ENCODE measurements around the gene EXD3. TPM values are rescaled to one million over a fixed set of nuclear protein-coding genes. Genes with fewer than 3 reads are reported as not detected.

EXD3 gene
- total and polyA plus RNA-seq, 2 donors (not counting 1 experiment from before 2014, with no cell fraction given): 2.6 to 13.0 TPM

DNA sequence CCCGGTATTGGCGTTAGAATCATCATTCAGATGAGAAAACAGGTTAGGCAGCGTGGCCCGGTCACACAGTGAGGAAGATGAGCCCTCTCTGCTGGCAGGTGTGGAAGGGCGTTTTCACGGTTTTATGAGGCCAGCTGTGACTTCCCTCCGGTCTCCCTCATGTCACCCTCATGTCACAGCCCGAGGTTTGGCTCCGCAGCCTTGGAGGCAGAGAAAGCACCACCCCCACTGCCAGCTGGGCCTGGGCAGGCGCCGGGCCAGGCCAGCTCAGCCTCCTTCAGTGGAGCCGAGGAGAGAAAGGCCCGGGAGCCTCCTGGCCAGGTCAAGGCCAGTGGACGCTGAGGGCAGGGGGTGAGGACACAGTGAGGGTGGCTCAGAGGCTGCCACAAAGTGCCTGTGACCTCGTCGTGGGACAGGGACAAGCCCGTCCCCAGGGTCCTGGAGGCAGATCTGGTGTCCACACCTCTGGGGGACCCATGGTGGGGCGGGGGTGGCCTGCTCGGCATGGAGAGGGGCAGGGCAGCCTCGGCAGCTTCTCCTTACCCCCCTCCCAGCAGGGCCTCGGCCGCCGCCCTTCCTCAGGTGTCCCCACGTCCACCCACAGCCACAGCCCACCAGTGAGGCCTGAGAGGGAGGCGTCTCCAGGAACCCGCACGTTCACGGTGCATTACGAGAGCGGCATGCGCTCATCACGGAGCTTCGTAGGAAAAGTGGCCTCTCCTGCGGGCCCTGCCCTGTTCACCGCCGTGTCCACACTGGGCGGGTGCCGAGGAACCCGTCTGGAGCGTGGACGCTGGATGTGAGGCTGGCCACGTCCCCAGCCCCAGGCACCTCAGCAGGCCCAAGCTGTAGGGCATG lies 32.2 kb downstream of the EXD3 start:
- H3K9me3 ChIP-seq (ENCODE audit: control insufficient read depth, insufficient read depth, low read depth, low read length): no peaks in the 10 kb centered on the region
- H4K20me1 ChIP-seq (ENCODE audit: control insufficient read depth, extremely low read depth, insufficient read depth, low read length): no peaks in the 10 kb centered on the region
- no peak overlapping the region for H3K4me2 ChIP-seq (ENCODE audit: extremely low read depth, insufficient read depth, low read length)
- H3K27me3 ChIP-seq (ENCODE audit: control insufficient read depth, insufficient read depth, low read length): no peaks in the 10 kb centered on the region
- no peaks in the 10 kb centered on the region for H3K36me3 ChIP-seq (ENCODE audit: control insufficient read depth, insufficient read depth, low read length)
- no peak overlapping the region for H3K4me3 ChIP-seq (replicated peaks in 1 of 4; ENCODE audit: control extremely low read depth in 1 of 4, insufficient read depth in 1 of 4, low read depth in 3 of 4, low read length in 4 of 4)
- no peaks in the 10 kb centered on the region for H3K79me2 ChIP-seq (ENCODE audit: control insufficient read depth, insufficient read depth, low read length)
- DNase-seq (ENCODE audit: low read depth in 2 of 2): no peak
- H3K27ac ChIP-seq (ENCODE audit: insufficient read depth, low read length): no peak overlapping the region
- no peaks in the 10 kb centered on the region for H3K4me1 ChIP-seq (ENCODE audit: control insufficient read depth, extremely low read depth, insufficient read depth, low read length)
- no peak for TF ChIP-seq EZH2 (IDR thresholded peaks at IDR 0.05; ENCODE audit: low read length, missing control alignments)
- TF ChIP-seq CTCF (conservative IDR thresholded peaks at IDR 0.05 in 1 of 2, IDR thresholded peaks at IDR 0.05 in 1 of 2; ENCODE audit: low read depth in 1 of 2, low read length in 2 of 2): no peak
- H2AFZ ChIP-seq (ENCODE audit: low read length): no peak overlapping the region
- no peak overlapping the region for H3K9ac ChIP-seq (ENCODE audit: insufficient read depth, low read length)

DNA sequence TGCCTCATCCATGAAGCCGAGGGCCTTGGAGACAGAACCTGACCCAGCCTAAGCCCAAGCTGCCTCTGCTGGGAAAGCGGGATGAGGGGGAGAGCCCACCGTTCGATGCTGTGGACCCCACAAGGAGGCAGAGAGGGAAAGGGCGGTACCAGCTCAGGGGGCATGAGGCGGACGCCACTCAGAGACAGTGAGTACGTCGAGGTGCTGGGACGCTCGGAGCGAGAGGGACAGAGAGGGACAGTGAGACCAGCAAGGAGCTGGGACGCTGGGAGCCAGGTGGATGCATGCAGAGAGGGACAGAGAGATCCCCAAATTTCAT lies 33.6 kb downstream of the EXD3 start:
- Histone ChIP-seq H3K79me2 (ENCODE audit: control insufficient read depth, insufficient read depth, low read length) (no peaks in the 10 kb centered on the region), H3K27ac (ENCODE audit: insufficient read depth, low read length) (no peak overlapping the region), H4K20me1 (ENCODE audit: control insufficient read depth, extremely low read depth, insufficient read depth, low read length) (no peaks in the 10 kb centered on the region), H2AFZ (ENCODE audit: low read length) (no peak overlapping the region), H3K36me3 (ENCODE audit: control insufficient read depth, insufficient read depth, low read length) (no peaks in the 10 kb centered on the region), H3K4me2 (ENCODE audit: extremely low read depth, insufficient read depth, low read length) (no peak overlapping the region), H3K9me3 (ENCODE audit: control insufficient read depth, insufficient read depth, low read depth, low read length) (no peaks in the 10 kb centered on the region), H3K4me3 (replicated peaks in 1 of 4; ENCODE audit: control extremely low read depth in 1 of 4, insufficient read depth in 1 of 4, low read depth in 3 of 4, low read length in 4 of 4) (no peak overlapping the region), H3K9ac (ENCODE audit: insufficient read depth, low read length) (no peak overlapping the region), H3K4me1 (ENCODE audit: control insufficient read depth, extremely low read depth, insufficient read depth, low read length) (no peaks in the 10 kb centered on the region), H3K27me3 (ENCODE audit: control insufficient read depth, insufficient read depth, low read length) (no peaks in the 10 kb centered on the region)
- TF ChIP-seq CTCF (conservative IDR thresholded peaks at IDR 0.05 in 1 of 2, IDR thresholded peaks at IDR 0.05 in 1 of 2; ENCODE audit: low read depth in 1 of 2, low read length in 2 of 2): no peak
- no peak for TF ChIP-seq EZH2 (IDR thresholded peaks at IDR 0.05; ENCODE audit: low read length, missing control alignments)
- DNase-seq (ENCODE audit: low read depth in 2 of 2): no peak

- H4K20me1 ChIP-seq (ENCODE audit: control insufficient read depth, extremely low read depth, insufficient read depth, low read length): no peaks in the 10 kb centered on the region
- DNase-seq (ENCODE audit: low read depth in 2 of 2): no peak
- no peaks in the 10 kb centered on the region for H3K27me3 ChIP-seq (ENCODE audit: control insufficient read depth, insufficient read depth, low read length)
- no peaks in the 10 kb centered on the region for H3K36me3 ChIP-seq (ENCODE audit: control insufficient read depth, insufficient read depth, low read length)
- no peak overlapping the region for H2AFZ ChIP-seq (ENCODE audit: low read length)
- H3K79me2 ChIP-seq (ENCODE audit: control insufficient read depth, insufficient read depth, low read length): no peaks in the 10 kb centered on the region
- H3K9ac ChIP-seq (ENCODE audit: insufficient read depth, low read length): no peak overlapping the region
- TF ChIP-seq EZH2 (IDR thresholded peaks at IDR 0.05; ENCODE audit: low read length, missing control alignments) (no peak), CTCF (conservative IDR thresholded peaks at IDR 0.05 in 1 of 2, IDR thresholded peaks at IDR 0.05 in 1 of 2; ENCODE audit: low read depth in 1 of 2, low read length in 2 of 2) (no peak)
- H3K9me3 ChIP-seq (ENCODE audit: control insufficient read depth, insufficient read depth, low read depth, low read length): no peaks in the 10 kb centered on the region
- H3K4me2 ChIP-seq (ENCODE audit: extremely low read depth, insufficient read depth, low read length): no peak overlapping the region
- no peak overlapping the region for H3K27ac ChIP-seq (ENCODE audit: insufficient read depth, low read length)
- H3K4me1 ChIP-seq (ENCODE audit: control insufficient read depth, extremely low read depth, insufficient read depth, low read length): no peaks in the 10 kb centered on the region
- H3K4me3 ChIP-seq (replicated peaks in 1 of 4; ENCODE audit: control extremely low read depth in 1 of 4, insufficient read depth in 1 of 4, low read depth in 3 of 4, low read length in 4 of 4): no peak overlapping the region
Observed at GRCh38 chr9:137388589-137389427, 34.2 kb downstream of the EXD3 start.
